22Rv1 (cell line): Measurements from ENCODE around the gene MSX1.

Experiments
- H3K27ac ChIP-seq: fragments of 450-650 bp; 2 replicates; pipeline ENCODE4 v1.5.1; 2017
- ZFX ChIP-seq: fragments of 450-650 bp; IDR thresholded peaks from 2 replicates; pipeline ENCODE4 v1.6.1; 2017; ENCODE audit warnings: antibody characterized with exemption, borderline replicate concordance
- TF ChIP-seq, protein P1 (sequence below): fragments of 450-650 bp; IDR thresholded peaks from 2 replicates; pipeline ENCODE4 v1.5.1; 2017; ENCODE audit warnings: mild to moderate bottlenecking

MSX1 gene

DNA sequence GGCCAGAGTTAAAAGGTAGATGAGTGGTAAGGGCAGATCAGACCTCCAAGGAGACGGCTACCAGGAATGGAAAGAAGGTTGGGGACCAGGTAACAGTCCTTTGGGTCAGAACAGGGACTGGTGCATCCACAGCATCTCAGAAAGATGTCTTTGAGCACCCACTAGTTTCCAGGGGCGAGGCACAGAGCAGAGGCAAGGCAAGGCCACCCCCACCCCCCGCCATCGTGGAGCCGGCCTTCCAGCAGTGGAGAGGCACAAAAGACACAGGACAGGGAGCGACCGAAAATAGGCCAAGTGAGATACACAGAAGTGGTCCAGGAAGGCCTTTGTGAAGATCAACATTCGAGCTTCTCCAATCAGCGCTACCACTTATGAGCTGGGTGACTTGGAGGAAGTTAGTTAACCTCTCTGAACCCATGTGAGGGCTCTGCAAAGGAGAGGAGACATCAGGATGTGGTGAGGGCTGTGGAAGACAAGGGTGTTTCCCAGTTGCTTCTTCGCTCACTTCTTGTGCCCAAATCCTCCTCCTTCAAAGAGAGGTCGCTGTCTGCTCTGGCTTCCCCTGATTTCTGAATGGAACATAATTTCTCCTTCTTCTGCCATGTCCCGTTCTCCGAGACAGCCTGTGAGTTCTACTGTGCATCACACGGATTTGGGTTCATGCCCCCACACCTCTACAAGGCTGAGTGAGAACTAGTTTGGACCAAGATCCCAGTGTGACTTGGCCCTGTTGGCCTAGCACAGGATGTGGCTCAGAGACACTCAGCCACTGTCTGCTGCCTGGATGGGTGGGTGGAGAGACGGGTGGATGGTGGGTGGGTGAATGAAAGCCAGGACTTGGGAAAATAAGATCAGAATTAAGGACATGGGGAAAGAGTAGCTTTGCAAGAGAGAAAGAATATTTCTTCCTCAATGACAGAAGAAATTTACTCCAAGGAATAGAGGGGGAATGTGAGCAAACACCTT lies 16.7 kb upstream of the MSX1 start:
- H3K27ac ChIP-seq, result no peak overlapping the region
- TF ChIP-seq, protein P1, sequence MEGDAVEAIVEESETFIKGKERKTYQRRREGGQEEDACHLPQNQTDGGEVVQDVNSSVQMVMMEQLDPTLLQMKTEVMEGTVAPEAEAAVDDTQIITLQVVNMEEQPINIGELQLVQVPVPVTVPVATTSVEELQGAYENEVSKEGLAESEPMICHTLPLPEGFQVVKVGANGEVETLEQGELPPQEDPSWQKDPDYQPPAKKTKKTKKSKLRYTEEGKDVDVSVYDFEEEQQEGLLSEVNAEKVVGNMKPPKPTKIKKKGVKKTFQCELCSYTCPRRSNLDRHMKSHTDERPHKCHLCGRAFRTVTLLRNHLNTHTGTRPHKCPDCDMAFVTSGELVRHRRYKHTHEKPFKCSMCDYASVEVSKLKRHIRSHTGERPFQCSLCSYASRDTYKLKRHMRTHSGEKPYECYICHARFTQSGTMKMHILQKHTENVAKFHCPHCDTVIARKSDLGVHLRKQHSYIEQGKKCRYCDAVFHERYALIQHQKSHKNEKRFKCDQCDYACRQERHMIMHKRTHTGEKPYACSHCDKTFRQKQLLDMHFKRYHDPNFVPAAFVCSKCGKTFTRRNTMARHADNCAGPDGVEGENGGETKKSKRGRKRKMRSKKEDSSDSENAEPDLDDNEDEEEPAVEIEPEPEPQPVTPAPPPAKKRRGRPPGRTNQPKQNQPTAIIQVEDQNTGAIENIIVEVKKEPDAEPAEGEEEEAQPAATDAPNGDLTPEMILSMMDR, result no peak
- TF ChIP-seq ZFX, result no peak

DNA sequence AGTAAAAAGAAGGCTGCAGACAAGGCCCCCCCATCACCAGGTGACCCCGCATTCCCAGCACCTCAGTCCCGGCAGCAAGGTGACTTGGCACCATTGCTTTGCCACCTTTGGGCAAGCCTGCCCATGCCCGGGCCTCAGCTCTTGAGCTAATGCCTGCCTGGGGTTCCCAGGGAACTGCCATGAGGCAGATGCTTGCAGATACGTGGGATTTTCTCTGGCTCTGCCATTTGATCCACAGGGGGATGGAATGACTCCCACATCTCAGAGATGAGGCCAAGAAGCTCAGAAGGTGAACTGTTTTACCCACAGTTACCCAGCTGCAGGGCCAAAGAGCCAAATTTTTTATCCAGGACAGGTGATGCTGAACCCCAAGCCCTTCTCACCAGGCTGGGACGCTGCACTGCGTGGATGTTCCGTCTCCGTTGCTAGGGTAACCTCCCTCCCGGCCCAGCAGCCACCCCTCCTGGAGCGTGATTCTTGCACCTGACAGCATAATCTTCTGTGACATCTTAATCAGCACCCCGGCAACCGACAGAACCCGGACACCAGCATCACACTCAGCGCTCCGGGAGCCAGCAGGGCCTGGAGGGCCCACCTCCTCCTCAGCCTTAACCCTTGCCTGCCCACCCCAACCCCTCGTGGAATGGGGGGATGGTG lies 15.7 kb upstream of the MSX1 start:
- no peak for TF ChIP-seq ZFX
- TF ChIP-seq, protein P1, result no peak
- no peak overlapping the region for H3K27ac ChIP-seq

DNA sequence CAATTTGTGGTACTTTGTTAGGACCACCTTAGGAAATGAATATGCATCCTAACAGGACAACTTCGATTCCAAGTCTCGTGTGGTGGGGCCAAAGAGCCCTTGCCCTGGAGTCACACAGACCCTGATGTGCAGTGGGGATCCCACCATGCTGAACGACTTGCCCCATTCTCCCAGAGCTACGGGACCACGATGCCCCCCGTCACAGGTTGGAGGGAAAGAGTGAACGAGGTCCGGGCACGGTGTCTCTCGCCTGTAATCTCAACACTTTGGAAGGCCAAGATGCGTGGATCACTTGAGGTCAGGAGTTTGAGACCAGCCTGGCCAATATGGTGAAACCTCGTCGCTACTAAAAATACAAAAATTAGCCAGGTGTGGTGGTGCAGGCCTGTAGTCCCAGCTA lies 14.4 kb upstream of the MSX1 start:
- H3K27ac ChIP-seq, result no peak overlapping the region
- TF ChIP-seq, protein P1, result no peak
- no peak for TF ChIP-seq ZFX

DNA sequence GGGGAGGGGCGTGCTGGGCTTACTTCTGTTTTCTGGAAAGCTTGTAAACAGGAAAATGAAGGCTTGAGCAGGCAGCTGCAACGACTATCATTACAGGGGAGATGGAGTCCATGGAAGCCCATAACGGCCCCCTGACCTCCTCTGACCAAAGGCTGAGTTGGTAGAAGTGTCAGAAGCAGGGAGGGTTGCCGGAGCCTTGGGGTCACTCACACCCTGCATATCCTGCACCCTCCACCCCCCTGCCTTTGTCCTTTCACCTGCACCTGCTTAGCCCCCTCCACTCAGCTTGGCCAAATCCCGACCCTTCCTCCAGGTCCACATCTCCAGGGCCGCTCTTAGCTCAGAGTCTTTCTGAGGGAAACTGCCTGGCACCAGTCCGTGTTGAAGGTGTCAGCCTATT lies 12.5 kb upstream of the MSX1 start:
- TF ChIP-seq, protein P1, result no peak
- TF ChIP-seq ZFX, result no peak
- no peak overlapping the region for H3K27ac ChIP-seq

DNA sequence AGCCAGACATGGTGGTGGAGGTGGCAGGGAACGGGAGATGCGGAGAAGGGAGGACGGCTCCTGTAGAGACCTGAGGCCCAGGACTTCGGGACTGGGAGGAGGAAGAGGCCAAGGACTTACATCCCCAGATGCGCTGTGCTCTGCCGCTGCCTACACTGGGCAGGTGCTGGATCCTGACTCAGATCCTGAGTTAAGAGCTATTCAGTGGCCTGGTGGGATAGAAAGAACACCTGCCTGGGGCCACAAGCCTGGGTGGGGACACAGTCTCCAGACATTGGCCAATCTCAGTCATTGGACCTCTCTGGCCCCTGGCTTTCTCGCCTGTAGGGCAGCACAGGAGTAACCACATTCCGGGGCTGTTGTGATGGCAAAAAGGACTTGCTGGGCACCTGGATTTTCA lies 10.9 kb upstream of the MSX1 start:
- no peak for TF ChIP-seq ZFX
- TF ChIP-seq, protein P1, result no peak
- H3K27ac ChIP-seq, result no peak overlapping the region

DNA sequence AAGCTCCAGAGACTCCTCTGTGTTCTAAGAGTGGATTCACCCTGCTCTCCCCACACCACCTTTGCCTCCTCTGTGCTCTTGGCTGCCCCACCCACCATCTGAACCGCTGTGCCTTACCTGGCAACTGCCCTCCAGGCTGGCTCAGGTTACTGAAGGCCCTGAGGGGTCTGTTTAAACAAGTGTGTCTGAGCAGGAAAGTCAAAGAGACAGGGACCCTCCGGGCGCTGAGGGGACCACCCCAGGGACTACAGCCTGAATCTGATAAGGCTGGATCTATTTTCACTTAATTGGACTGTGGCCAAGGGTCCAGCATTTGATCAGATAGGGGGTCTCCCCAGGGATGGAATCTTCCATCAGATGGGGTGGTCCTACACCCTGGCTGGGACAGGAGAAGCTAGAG lies 10.4 kb upstream of the MSX1 start:
- no peak overlapping the region for H3K27ac ChIP-seq
- TF ChIP-seq ZFX, result no peak
- TF ChIP-seq, protein P1, result no peak
